COLO668 (cell line): ENCODE measurements around the gene SUDS3.

Experiments used
- DNase-seq: peaks from one replicate; lab custom pipeline; 2025; ENCODE audit not compliant: unreplicated experiment; lab: John Stamatoyannopoulos, UW

The SUDS3 gene

DNA sequence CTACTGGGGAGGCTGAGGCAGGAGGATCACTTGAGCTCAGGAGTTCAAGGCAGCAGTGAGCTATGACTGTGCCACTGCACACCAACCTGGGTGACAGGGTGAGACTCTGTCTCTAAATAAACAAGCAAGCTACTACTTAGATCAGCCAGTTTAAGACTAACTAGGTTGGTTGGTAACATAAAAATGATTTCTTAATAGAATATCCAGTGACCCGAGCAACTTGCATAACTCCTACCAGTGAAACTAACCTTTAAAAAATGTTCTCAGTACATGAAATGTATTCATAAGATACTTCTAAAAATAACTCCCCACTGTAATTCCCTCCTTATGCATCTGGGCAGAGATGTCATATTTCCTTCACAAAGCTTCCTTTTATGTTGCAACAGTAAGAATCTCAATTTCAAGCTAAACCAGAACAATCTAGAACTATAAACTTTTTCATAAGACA is 19.5 kb upstream of the SUDS3 start:
- no peak for DNase-seq

DNA sequence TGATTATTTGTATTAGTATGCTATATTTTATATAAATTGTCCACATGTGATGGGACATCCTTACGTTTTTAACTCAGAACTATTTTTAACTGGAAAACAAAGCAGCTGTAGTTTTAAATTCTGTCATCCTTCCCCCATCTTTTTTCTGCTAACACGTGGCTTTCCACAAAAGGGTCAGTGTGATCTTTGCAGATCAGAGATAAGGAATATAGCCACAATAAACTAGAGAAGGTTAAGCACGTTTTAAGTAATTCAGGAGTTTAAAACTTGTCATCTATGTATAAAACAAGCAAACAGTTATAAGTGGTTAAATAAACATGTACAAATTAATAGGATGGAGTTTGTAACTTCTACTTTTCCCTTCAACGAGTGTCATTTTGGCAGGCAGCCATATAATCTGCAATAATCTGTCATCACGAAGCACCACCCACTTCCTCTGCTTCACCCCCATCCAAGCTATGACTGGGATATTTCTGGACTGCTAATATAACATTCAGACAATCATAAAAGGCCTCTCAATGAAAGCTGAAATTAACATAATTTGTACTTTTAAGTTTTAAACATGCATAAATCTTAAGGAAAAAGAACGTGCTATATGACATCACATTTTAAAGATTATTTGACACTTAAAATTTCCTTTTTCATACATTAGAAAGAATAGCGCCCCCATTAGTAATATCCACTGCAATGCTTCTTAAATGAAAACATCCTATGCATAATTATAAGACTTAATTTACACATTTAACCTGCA is 18.9 kb upstream of the SUDS3 start:
- peak; percentile 20 for DNase-seq

DNA sequence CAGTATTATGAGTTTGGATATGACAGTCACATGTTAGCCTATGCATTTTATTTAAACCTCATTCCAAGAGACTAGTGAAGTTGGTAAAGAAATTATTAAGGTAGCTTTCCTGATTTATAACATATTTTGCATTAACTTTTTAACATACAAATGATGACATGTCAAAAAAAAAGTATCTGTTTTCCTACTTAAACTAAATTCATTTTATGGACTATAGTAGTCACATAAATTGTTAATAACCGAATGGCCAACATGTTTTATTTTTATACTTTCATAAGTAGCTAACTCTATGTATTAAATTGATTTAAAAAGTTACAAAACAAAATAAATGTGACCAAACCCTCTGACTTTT is 18.4 kb upstream of the SUDS3 start:
- no peak for DNase-seq

DNA sequence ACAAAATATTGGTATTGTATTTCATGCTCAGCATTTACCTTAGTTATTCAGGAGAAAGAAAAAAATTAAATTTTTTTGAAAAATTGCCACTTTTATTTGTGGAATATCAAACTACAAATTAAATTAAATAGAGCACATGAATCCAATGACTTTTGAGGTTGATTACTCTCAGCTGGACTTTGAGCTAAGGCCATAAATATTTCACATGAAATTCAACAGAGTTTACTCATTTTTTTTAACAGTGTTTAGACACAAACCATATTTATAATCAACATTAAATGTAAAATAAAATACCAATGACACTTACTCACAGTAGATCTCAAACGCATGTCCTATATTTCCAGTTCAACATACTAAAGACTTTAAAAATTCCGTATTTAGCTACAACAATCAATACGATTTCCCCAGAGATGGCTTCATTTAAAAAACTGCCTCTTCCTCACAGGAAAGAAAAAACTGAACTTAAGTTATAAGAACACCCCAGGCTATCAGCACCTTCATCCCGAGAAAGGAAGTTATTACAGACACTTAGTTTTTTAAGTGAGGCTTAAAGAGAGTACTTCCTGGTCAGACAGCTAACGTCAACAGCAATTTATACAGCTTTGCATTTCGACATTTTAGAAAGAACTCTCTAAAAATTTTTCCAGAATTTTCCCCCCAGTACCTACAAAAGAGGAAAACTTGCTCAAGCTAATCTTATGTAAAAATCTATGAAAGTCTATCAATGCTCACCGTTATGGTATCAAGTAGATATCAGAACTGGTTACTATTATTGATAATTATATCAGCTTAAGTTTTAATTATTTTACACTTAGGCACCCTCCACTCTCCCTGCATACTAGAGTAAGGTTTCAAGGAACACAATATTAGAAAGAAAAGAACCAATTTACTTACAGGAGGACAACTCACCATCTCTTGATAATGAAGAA is 17.5 kb upstream of the SUDS3 start:
- no peak for DNase-seq

DNA sequence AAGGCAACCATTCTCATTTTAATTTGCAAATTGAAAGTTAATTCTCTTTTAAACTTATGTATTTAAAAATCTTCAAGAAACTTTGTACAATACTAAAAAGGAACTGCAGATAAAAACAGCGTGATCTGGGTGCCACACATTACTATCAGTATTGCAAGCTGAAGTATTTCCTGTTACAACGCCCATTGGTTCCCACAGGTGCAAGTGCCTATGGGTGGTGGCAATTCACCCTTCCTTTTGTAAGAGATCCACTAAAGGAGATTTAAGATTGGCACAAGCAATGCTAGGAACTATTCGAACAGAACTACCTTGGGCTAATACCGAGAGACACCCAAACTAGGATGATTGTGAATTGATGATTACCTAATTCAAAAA is 16.8 kb upstream of the SUDS3 start:
- no peak for DNase-seq

DNA sequence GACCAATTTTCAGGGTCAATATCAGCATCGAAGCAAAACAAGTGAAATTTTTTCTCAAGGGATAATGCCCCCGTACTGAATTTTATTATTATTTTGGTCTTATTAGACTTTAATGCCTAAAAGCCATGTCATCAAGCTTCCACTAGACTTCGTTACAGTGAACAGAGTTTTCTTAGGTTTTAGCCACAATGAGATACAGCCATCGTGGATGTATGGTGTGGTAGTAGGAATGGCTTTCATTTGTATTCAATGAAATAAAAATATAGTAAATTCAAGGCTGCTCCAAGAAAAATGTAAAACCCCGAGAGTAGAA is 15.3 kb upstream of the SUDS3 start:
- no peak for DNase-seq

DNA sequence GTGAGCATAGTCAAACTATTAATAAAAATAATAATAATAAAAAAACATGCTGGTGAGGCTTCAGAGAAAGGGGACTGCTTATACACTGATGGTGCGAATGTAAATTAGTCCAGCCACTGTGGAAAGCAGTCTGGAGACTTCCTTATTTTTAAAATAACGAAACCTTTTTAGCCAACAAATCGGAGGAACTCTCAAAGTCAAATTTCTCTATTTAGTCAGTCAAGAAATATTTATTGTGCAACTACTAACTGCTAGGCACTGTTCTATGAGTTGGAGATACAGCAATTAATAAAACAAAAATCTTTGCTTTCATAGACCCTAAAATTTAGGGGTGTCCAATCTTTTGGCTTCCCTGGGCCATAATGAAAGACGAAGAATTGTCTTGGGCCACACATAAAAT is 14.5 kb upstream of the SUDS3 start:
- no peak for DNase-seq

DNA sequence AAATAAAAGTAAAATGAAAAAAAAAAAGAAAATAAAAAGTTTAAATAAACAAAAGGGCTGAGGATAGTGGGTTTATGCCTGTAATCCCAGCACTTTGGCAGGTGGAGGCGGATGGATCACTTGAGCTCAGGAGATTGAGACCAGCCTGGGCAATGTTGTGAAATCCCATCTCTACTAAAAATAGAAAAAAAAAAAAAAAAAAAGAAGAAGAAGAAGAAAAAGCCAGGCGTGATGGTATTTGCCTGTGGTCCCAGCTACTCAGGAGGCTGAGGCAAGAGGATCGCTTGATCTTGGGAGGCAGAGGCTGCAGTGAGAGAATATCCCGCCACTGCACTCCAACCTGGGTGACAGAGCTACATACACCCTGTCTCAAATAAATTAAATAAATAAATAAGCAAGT is 7.5 kb upstream of the SUDS3 start:
- DNase-seq = no peak

DNA sequence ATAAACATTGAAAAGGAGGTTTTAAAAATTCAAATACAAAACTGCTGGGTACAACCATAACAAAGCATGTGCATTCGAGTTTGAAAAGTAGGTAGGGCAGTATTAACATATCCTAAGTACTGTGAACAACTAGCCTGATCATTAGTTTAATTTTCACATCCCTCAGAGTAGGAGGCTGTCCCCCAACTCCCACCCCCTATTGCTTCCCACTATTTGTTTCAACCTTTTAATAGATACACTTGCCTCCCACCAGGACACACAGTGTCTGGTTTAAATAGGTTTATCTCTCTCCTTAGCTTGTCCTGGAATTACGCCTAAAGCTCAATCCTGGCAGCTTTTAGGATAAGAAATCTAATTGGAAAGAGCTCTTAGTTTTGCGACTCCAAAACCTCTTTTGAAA is 5.8 kb upstream of the SUDS3 start:
- no peak for DNase-seq

DNA sequence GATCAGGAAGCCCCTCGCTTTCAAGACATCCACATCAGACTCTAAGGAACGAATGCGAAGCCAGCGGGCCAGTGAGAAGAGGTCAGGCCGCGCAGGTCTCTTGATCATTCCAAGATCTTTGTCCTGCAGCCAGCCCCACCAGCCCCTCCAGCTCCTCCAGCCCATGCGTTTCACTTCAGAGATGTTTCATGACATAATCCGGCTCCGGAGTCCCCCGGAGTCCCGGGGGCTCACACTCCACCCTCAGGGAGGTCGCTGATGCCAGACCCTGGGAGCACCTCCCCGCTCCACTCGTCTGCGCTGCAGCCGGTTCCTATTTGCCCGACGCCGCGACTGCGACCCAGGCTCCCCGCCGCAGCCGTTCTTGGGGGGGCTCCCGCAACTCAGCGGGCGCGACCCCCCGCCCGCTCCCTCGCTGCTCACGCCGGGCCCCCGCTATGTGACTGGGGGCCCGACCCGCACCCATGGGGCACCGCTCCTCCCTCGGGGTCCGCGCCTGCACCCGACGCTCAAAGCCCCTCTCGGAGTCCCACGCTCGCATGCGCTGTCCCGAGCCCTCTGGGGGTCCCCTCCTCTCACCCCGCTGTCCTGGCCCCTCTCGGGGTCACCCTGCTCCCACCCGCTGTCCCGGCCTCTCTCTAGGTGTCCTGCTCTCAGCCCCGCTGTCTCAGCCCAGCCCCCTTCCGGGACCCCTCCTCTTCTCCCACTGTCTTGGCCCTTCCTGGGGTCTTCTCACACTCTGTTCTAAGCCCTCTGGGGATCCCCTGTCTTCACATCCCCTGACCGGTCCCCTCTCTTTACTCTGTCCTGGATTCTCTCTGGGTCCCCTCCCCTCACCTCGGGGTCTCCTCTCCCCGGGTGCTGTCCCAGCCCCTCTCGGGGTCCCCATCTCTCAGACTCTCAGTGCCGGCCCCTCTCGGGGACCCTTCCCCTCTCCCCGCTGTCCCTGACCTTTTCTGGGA is 4.8 kb upstream of the SUDS3 start:
- peak; percentile 18 for DNase-seq

DNA sequence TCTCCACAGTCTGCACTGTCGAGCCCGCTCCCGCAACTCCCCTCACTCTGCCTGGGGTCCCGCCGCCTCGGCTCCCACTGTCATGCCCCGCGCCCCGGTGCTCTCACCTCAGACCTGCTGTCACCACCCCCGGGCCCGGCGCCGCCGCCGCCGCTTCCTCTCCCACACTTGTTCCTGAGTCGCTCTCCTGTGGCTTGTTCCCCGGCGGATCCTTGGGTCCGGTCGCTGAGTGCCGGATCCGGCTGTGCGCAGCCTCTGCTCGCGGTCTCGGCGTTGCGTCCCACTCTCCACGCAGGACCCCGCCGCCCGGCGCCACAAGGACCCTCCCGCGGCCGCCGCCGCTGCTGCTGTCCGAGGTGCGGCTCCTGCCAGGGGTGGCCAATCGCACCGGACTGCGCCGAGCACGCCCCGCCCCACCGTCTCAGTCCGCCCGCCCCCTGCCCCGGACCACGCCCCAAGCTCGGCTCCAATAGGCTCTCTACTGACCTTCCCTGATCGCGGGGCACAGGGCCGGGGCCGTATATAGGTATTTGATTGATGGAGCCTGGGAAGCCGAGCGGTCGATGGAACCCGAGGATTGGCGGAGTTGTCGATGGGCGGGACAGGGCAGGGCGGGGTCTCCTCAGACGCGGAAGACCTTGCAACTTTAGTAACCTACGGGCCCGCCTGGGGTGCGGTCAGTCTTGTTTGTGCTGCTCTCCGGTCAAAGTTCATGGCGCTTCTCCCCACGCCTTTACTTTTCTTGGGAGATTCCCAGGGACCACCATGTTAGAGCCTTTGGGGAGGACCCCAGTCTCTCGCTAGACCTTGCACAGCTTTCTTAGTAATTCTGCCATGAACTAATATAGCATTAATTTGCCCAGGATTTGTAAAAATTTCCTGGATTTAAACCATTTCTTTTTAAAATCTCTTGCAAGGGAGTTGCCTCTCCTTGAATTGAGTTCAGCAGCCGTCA is 3.5 kb upstream of the SUDS3 start, which contains the start of gene TAOK3:
Gene TAOK3 (minus strand): TSS at position 367 of the 955 bp plus-strand sequence. CDS start 117,340 bp downstream, outside the sequence.
- DNase-seq = peak; percentile 99

DNA sequence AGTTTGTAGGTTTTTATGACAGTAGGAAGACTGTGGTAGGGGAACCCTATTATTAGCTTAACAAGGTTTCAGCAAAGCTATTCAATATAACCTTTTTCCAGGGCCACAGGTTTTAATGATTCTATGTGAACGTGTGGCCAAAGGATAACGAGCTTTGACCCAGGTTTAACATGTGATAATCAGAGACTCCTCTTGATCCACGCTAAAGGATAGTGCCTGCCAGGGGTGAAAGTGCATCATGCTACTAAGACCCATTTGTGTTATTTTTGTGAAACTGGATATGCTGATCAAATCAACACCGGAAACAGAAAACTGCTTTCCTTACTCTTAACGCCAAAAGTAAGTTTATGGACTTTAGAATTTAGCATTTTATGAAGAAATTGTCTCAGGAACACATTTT is 2.7 kb upstream of the SUDS3 start:
- DNase-seq = no peak

DNA sequence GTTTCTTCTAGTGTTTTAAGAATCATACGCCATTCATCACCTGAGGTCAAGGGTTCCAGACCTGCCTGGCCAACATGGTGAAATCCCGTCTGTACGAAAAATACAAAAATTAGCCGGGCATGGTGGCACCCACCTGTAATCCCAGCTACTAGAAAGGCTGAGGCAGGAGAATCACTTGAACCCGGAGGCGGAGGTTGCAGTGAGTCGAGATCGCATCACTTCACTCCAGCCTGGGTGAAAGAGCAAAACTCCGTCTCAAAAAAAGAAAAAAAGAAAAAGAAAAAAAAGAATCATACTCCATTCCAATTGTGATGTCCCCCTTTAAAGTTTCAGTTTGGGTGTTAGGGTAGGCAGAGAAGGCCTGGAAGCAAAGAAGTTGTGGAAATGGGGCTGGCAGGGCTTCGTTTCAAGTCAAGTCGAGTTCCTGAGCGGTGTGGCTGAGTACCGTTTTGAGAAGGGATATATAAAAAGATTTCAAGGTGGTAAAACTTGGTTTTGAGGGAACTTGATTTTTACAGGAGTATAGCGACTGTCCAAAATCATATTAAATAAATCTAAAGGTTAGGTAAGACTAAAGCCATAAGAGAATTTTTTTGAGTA is 2.1 kb upstream of the SUDS3 start:
- no peak for DNase-seq

DNA sequence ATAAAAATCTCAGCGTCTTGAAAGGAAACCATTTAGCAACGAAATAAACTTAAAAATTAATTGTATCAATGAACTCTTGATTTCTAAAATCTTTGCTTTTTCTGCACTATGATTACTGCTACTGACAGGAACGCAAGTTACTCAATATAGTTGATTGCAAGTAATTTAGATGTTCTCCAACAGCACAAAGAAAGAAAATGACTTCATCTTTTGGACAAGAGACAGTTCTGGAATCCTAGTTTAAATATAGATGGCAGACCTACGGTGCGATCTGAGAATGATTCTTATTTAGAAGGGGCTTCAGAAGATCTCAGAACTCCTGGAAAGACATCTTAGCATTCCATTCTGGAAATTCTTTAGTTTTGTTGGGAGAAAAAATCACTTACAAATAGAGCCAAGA is 1.4 kb upstream of the SUDS3 start:
- no peak for DNase-seq

DNA sequence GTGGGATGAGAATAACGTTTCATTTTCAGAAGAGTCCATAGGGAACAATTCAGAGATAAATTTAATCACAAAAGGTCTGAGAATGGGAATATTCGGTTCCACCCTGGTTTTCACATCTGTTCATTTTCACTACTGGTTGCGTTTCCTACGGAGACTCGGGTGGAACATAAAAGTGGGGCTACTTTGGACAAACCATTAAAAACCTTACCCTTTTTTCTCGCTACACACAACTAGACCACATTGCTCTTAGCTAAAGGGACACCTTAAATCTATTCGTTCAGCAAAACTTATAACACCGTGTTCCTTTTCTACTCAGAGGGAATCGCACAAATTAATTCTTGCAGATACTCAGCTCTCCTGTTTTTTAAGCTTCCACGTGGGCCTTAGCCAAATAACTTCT is 1.0 kb upstream of the SUDS3 start:
- DNase-seq = no peak

DNA sequence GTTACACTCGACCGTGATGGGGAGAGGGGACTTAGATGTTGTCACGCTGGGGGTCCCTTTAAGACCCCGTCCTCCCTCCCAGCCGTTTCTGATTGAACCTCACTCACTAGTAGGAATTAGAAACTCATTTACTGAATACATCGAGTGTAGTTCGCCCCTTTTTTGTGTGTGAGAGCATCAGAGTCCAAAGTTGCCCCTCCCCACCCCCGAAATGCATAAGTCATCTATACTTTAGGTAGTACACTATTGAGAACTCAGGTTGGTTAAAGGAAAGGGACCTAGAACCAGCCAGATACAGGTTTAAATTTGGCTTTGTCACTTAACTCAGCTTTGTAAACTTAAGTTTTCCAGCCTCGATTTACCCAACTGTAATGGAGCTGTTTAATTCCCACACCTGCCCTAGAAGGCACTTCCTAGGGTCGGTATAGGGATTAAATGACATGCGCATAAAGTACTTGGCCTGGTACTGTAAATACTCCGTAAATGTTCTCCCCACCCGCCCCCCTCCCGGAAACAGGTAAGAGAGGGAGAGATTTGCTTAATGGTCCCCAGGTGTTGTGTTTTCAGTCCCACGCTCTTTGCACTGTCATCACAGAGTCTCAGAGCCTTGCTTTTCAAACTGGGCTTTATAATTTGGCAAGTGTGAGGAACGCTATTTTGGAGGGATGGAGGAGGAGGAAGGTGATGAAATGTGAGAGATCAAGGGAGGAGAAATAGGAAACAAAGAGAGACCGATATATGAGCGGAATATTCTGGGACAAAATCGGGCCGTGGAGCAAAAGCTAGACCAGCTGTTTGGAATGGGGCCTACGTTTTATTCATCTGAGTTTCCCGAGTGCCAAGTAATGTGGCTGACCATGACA is 897 bp downstream of the SUDS3 start:
- DNase-seq = peak; percentile 38

DNA sequence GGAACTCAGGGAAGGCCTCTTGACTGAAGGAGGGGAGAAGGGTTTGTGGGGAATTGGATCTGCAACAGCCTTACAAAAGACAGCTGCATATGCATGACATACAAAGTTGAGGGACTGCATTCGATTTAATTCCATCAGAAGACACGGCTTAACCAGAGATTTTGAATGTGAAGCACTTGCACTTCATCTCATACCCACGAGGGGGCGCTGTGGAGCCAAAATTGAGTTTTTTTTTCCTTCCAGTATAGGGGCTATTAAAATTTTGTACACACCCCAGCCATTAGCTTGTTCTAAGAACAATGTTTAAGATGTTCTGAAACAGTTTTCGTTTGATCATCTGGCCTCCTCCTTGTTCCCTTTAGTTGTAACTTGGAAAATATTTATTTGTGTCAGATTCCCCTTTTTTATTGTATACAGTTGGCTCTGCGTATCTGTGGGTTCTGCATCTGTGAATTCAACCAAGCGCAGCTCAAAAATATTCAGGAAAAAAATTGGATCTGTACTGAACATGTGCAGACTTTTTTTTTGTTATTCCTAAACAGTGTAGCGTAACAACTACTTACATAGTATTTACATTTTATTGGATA is 1.6 kb downstream of the SUDS3 start:
- peak; percentile 64 for DNase-seq

DNA sequence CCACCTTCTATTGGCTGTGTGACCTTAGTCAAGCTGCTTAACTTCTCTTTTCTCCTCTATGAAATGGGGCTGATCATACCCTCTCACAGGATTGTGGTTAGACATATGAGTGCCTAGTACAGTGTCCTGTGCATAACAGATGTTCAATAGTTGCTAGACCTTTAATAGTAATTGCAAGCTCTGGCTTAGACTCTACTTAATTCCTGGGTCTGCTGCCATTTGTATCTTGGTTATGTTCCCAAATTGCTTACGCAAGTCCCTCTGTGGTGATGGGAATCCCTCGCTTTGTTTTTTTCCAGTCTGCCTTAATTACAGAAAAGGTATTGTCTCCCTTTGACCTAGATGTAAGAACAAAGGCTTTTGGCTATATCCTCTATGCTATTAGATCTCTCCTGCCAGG is 15.1 kb downstream of the SUDS3 start:
- no peak for DNase-seq
